GM18909 (cell line): ENCODE measurements around the gene TMEM135.

Experiments used
- ATAC-seq: cut with Tn5 transposase; IDR thresholded peaks from one replicate; pipeline ENCODE4 v1.9.1; 2021; ENCODE audit warnings: mild to moderate bottlenecking; ENCODE audit not compliant: unreplicated experiment, poor library complexity

The TMEM135 gene

GRCh38 chr11:87290304-87290922 is 252.7 kb downstream of the TMEM135 start:
- ATAC-seq = no peak

GRCh38 chr11:87292598-87292997 is 254.9 kb downstream of the TMEM135 start:
- ATAC-seq = no peak

- peak; percentile 48 for ATAC-seq
These were observed 257.5 kb downstream of the TMEM135 start for GRCh38 chr11:87295237-87295636.

- no peak for ATAC-seq
These were observed 258.9 kb downstream of the TMEM135 start for GRCh38 chr11:87296627-87297026.

DNA sequence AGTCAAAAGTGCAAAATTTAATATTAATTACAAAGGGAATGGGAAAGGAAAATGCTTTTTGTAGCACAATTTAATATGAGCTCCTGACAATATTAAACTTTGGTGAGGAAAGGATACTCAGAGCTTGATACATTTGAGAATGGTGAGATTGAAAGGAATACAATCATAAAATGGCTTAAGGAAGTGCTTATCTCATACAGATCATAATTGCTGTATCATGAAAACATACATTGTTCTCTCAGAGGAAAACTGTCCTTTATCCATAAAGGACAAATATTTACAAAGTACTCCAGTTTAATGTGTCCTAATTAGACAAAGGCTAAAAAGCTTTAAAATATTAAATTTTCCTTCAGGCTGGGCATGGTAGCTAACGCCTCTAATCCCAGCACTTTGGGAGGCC is 260.4 kb downstream of the TMEM135 start:
- ATAC-seq = no peak

GRCh38 chr11:87299041-87299481 is 261.3 kb downstream of the TMEM135 start:
- no peak for ATAC-seq

DNA sequence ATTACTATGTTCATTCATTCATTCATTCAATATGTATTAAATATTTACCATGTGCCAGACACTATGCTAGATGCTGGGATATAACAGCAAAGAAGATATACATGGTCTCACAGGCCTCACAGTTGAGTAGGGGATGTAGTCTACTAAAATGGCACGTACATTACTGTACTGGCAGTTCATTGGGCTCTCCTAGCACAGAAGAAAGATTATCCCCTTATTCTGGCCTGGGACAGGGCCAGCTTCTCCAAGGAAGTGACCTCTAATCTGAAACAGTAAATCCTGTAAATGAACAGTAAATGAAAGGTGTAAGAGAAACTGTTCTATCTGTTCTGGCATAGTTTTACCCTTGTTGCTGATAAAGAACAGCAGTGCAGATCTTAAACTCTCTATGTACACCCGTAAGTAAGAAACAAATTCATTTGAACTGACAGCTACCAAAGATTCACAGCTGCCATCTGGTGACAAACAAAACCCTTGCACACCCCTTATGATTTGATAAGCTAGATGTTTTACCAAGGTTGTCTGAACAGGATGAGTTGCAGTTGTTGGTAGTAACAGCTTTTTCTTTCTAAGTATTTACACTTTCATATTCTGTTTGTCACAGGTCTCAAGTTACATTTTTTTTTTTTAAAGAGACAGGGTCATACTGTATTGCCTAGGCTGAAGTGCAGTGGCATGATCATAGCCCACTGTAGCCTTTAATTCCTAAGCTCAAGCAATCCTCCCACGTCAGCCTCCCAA is 263.1 kb downstream of the TMEM135 start:
- peak; percentile 74 for ATAC-seq

DNA sequence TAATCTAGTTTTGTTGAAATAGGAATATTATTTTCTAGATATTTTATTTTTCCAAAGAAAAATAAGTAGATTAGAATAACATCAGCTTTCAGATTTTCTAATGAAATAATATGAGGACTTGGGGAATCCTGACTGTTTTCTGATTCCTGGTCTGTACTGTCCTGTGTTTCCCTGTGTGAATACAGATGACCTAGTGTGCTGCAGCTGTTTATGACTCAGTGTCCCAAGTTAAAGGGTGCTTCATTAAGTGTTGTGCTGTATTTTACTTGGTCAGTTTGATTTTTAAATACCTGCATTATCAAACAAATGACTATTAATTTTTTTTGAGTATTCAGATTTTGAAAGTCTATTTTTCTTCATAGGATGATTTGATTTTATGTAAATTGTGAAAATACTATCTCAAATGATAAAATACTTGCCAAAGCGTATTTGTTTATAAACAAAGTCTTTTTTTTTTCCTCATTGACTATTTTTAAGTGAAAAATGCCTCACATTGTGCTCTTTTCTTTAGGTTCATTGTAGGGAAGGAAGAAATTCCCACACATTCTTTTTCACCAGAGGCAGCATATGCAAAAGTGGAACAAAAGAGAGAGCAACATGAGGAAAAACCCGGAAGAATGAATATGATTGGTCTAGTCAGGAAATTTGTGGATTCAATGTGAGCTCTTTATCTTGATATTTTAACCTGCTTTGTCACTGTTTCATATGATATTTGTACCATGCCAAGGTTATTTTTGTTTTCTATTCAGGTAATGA is 264.2 kb downstream of the TMEM135 start:
- no peak for ATAC-seq

DNA sequence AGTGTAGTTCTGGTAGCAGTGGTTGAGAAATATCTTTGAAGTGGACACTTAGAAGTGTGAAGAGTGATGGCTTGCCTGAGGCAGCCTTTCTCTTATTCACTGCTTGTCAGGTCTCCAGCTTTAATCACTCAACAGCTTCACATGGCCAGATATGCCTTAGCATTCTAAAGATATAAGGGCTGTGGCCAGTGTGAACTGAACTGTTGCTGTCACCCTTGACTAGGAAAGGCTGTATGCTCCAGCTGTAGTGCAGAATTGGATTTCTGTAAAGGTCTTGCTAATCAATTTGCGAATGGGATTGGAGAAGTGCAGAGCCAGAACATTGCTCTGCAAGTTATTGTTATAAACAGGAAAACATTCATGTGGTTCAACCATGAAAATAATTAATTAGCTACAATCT is 266.7 kb downstream of the TMEM135 start:
- no peak for ATAC-seq

DNA sequence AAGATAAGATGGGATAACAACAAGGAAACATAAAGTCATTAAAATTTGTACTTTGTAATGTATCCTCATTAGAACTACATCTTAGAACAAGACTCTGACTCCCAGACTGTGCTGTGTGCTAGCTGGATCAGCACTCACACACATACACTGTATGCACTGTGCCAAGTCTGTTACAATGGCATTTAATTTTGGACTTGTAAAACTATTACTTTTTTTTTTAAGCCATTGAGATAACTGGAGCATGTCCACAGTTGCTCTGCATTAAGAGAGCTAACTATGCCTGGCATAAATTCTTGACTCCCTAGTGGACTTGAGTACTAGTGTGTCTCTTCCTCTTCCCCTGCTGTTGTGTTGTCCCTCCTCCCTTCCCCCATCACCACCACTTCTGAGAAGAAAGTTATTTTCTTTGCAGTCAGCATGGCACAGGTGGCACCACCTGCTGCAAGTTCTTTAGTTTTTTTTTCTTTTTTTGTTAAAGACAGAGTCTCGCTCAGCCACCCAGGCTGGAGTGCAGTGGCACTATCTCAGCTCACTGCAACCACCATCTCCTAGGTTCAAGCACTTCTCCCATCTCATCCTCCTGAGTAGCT is 268.6 kb downstream of the TMEM135 start:
- ATAC-seq = no peak

GRCh38 chr11:87307101-87307500 is 269.4 kb downstream of the TMEM135 start:
- ATAC-seq = no peak

GRCh38 chr11:87315229-87315628 is 277.5 kb downstream of the TMEM135 start:
- ATAC-seq = no peak

DNA sequence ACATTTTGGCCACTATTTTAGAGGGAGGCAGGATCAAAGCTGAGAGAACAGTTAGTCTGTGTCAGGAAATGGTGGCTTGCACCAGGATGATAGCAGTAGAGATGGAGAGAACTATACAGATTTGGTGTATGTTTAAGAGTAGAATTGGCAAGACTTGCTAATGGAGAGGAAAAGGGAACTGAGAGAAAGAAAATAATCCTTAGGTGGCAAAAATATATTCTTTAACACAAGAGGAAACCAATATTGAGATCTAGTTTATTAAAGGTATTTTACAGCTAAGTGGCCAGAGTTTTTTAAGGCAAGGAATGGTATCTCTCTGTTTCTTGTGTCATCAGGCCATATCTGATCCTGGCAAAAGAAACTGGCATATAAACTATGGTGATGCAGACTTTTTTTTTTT is 278.8 kb downstream of the TMEM135 start:
- ATAC-seq = no peak

- ATAC-seq = no peak
These were observed 279.7 kb downstream of the TMEM135 start for GRCh38 chr11:87317441-87317840.

- no peak for ATAC-seq
These were observed 282.4 kb downstream of the TMEM135 start for GRCh38 chr11:87320123-87320522.

DNA sequence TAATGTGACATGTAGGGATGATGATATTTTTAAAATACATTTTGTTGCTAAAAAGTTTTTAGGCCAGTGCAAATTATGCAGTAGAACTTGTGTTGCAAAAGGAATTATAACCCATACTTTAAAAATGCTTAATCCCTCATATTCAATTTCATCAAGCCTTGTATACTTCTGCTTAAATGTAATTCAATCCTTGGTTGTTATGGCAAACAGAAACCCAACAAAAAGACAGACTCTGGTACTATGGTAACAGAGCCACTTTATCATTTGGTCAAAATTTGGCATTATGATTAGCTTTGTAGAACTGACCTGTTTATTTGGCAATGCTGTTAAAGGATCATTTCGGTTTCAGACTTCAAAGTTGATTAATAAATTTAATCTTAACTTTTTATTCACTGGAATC is 284.8 kb downstream of the TMEM135 start:
- ATAC-seq = no peak

DNA sequence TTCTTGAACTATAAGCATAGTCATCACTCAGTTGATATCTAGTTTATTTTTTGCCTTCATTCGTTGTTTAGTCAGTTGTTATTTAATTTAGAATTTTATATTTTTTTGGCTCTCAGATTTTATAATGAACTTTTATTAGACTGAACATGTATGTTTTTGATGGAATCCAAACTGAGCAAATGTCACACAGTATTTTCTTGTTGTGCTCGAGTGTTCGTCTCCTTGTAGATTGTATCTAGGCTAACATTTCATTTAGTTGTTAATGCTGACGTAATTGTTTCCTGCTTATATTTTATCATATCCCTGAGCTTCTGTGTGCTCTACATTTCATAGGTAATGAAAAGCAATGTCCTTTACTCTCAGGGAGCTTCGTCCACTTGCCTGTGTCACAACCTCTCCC is 286.2 kb downstream of the TMEM135 start:
- ATAC-seq = no peak

GRCh38 chr11:87324817-87325489 is 287.2 kb downstream of the TMEM135 start:
- ATAC-seq = peak; percentile 64

- ATAC-seq = no peak
These were observed 287.7 kb downstream of the TMEM135 start for GRCh38 chr11:87325490-87325872.

DNA sequence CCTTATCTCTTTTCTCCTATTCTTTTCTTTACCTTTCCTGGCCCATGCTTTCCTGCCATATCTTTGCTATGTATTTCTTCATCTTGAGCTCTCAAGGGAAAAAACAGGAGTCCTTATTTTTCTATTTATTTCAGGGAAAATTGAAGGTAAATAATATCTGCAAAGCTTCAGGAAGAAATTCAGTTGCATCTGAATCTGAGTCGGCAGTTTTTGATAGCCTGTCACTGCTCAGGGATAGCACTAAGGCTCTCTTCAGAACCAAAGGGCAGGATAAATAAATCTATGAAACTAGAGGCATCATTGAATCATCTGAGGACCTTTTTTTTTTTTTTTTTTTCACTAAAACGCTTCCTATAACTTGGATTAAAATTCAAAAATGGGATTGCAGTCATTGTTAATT is 288.9 kb downstream of the TMEM135 start:
- ATAC-seq = no peak
